ENCODE data around the gene BAD. TPM values are rescaled to one million over a fixed set of nuclear protein-coding genes. Genes with fewer than 3 reads are reported as not detected.
A peak's percentile ranks its signal among the peaks of the same experiment; 100 is the strongest.

BAD gene
- polyA plus RNA-seq, 1 donor: 37.9 TPM

DNA sequence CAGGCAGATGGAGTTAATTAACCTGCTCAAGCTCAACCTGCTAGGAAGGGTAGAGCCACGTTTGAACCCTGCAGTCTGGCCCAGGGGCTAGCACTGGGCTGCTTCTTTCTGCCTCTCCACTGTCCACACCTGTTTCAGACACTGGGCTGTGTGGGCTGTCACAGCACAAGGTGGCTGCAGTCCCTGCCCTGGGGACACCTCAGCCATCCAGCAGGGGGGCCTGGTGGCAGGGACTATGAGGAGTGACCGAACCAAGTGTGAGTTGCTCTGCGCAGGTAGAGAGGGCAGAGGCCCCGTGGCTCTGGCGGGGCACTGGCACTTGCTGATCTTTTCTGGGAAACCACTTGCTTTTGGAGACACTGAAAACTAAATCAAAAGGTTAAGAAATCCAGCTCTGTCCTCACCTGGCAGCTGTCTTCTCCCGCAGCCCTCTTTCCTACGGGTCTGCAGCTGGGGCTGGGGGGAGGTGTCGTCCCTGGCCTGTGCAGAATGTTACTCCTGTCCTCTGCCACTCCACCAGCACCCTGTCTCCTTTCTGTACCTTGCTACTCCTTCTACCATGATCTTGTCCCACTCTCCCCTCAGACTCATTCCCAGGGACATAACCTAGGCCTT lies 5.8 kb downstream of the BAD start:
- no peak for DNase-seq

GRCh38 chr11:64276653-64277431 lies 7.6 kb downstream of the BAD start:
- DNase-seq: no peak

DNA sequence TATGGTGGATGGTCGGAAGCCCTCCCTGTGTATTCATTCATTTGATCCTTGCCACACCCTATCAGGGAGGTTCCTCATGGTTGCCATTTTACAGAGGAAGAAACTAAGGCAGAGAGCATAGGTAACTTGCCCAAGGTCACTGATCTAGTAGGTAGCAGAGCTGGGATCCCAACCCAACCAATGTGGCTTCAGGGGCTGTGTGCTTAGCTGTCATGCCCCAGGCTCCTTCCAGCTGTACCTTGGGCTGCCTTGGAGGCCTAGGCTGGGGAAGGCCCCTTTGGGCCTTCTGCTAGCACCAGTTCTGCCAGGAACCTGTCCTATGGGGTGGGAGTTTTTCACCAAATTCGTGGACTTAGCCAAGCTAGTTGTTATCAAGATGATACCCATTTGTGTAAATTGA lies 8.6 kb downstream of the BAD start:
- no peak for DNase-seq

DNA sequence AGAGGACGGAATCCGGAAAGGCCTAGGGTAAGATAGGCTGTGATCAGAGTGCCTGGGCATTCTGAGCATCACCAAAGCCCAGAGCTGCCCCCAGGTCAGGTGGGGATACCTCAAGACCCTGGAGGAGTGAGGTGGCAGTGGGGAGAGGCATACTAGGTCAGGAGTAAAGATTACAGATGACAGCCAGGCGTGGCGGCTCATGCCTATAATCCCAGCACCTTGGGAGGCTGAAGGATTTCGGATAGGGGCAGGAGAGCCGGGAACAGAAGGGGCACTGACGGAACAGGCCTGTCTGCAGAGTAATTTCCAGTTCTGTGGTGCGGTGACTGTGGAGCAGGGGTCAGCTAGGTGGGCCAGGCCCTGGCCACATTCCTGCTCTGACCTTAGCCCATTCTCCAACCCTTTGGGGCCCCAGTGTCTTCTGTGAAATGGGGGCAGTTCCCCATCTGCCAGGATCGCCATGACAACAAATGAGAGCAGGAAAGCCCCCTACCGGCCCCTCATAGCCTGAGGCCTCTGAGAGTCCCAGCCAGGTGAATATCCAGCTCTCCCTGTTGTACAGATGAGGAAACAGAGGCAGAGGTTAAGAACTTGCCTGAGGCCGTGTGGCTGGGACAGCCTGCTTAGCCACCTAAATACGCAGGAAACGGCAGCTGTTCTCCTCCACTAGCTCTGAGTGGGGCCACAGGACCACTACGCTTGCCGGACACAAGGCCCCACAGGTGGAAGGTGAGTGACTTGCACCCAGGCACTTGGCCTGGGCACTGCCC lies 9.2 kb downstream of the BAD start:
- DNase-seq: no peak

DNA sequence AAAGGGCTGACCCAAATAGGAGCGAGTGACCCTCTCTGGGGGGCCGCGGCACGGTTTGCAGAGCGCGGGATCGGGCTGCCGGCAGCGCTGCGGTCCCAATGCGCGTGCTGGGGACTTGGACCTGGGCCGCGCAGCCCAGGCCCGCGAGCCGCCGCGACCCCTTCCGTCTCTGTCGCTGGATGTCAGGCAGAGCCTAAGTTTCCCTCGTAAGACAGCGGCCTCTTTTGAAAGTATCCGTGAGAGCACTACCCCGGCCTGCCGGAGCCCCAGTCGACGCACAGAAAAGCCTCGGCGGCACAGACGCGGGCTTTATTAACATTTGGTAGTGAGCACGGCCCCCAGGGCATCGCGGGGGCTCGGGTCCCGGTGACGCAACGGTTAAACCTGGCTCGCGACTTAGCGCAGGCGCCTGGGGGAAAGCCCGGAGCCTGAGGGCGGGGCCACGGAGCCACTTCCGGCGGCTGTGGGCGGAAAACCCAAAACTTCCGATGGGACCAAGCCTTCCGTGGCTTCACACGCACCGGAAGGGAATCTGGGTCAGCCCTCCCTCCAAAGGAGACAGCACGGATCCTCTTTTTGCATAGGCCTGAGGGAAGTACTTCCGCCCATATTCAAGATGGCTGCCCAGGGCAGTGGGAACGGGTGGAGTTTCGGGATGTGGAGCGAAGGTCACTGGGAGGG lies 14.8 kb downstream of the BAD start:
- DNase-seq: peak; percentile 98

DNA sequence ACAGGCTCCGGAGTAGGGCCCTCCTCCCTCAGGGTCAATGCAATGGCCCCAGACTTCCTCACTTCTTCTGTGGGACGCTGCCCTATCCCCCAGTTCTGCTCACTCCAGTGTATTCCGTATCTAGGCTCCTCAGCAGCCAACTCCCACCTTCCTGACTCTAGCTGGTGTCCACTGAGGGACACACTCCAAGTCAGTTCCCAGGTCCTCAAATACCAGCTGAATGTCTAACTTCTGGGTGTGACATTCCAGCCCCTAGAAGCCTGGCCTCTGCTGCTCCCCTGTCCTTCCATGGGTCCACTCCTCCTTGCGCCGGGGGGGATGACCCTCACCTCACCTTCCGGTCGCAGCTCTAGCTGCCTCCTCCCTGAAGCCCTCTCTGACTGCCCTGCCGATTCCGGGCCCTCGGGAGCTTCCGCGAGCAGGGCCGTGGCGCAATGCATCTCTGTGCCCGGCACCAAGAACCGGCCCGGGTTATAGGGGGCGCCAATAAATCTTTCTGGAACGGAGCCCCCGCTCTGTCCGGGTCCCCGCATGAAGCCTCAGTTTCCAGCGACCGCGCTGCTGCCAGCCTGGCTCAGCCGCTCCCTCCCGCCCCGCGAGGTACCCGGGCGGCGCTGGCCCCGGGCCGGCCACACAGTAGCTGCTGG lies 15.4 kb downstream of the BAD start:
- no peak for DNase-seq

GRCh38 chr11:64268025-64268892 lies 16.2 kb downstream of the BAD start:
- no peak for DNase-seq

DNA sequence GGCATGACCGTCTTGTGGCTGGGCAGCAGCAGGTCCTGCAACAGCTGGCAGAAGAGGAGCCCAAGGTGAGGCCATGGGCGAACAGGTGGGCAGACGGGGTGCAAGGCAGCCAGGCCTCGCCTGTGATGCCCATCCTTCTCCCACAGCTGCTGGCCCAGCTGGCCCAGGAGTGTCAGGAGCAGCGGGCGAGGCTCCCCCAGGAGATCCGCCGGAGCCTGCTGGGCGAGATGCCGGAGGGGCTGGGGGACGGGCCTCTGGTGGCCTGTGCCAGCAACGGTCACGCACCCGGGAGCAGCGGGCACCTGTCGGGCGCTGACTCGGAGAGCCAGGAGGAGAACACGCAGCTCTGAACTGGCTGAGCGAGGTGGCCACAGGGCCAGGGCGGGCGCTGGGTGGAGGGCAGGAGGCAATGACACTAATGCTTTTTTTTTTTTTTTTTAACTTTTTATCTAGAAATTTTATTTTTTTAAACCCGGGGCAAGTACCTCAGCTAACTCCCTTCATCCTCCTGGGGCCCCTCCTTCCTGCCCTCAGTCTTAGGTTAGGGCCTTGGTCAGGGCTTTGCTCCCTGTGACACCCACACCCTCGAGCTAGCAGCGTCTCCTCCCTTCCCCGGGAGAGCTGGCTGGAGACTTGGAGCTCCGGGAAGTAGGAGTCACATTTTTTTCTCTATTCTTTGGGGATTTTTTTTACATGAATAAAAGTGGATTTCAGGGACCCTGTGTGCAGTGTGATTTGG lies 17.1 kb downstream of the BAD start:
- no peak for DNase-seq

GRCh38 chr11:64266339-64266738 lies 18.1 kb downstream of the BAD start:
- no peak for DNase-seq

GRCh38 chr11:64265176-64266160 lies 19.0 kb downstream of the BAD start:
- no peak for DNase-seq

DNA sequence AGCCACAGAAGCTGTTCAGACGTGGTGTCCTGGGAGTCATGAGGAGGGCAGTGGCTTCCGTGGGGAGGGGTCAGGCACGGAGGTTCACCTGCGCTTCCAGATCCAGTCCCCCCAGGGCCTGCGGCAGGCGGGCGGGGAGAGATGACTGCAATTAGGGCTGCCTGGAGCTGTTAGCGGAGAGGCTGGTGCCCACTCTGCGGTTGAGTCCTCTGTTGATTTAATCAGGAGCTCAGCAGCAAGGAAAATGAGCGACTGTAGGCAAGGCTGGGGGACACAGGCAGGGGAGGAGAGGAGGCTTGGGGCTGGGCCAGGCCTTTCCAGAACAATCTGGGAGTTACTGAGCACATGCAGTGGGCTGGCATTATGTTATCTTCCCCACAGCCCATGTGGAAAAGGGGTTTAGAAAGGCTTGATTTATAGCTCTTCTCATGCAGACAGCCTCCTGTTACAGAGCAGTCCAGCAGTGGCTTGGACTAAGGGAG lies 20.1 kb downstream of the BAD start:
- DNase-seq: no peak

- DNase-seq: no peak
Observed at GRCh38 chr11:64263947-64264317, 20.5 kb downstream of the BAD start.

DNA sequence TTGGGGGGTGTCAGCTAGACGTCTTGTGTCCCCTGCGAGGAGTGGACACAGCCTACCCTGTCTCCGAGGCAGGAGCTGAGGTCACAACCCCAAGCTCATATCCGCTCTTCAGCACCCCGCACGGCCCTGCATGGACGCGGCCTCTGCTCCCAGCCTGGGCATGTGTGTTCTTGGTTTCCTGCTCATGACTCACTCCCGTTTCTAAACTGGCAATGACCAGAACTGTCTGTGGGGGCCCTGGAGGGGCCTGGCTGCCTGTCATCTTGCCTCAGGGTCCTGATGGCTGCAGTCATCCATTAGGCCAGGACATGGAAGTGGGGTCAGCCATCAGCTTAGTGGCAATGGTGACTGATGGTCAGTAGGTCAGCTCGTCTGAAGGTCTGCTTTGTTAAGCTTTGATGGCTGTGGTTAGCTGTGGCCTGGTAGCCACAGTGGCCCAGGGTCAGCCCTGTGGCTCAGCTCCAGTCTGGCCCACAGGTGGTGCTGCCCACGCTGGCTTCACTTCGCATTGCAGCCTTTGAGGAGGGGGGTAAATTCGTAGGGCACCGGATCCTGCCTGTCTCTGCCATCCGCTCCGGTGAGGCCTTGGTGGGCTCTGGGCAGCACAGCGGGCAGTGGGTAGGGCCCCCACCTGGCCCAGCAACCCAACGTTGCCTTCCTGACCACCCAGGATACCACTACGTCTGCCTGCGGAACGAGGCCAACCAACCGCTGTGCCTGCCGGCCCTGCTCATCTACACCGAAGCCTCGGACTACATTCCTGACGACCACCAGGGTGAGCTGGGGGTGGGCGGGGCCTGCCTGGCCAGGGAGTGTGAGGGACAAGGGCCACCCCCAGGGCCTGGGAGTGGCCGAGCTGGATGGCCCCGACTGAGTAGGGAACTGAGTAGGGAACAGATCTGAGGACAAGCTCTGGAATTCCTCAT lies 21.2 kb downstream of the BAD start:
- DNase-seq: no peak

DNA sequence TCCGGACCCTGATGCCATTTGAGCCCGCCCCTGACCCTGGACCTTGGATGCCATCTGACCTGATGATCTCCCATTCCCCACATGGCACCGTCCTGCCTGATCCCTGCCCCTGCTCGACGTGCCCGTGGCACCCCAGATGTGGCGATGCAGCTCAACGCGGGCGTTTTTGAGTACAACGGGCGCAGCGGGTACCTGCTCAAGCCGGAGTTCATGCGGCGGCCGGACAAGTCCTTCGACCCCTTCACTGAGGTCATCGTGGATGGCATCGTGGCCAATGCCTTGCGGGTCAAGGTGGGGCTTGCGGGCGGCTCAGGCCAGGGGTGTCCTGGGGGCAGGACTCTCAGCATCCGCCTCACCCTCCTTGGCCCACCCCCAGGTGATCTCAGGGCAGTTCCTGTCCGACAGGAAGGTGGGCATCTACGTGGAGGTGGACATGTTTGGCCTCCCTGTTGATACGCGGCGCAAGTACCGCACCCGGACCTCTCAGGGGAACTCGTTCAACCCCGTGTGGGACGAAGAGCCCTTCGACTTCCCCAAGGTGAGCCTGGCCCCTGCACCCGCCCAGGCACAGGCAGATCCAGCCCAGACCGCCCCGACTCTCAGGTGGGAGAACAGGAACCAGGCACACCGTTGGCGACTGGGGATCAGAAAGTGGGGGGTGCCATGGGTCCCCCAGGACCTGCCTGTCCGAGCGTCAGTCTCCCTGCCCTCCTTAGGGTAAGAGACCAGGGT lies 22.0 kb downstream of the BAD start:
- no peak for DNase-seq

- DNase-seq: no peak
Observed at GRCh38 chr11:64261556-64262080, 22.8 kb downstream of the BAD start.

- DNase-seq: no peak
Observed at GRCh38 chr11:64260147-64260708, 24.2 kb downstream of the BAD start.
